Esophagus (tissue), 2 donors: ENCODE results near the gene PASK. TPM values are rescaled to one million over a fixed set of nuclear protein-coding genes. Genes with fewer than 3 reads are reported as not detected.

Source experiments
- H3K27ac ChIP-seq, 2 donors: one replicate each; pipeline ENCODE4 v1.5.1; 2013; ENCODE audit warnings: low read depth in 2 of 2, mild to moderate bottlenecking in 2 of 2, inconsistent platforms in 1 of 2, low read length in 1 of 2, moderate library complexity in 1 of 2
- H3K27me3 ChIP-seq, 2 donors: one replicate each; pipeline ENCODE4 v1.6.1; 2013; ENCODE audit warnings: low read length in 2 of 2, control low read depth in 1 of 2, mild to moderate bottlenecking in 1 of 2; ENCODE audit not compliant: insufficient read depth in 2 of 2, control insufficient read depth in 1 of 2
- H3K36me3 ChIP-seq, 2 donors: one replicate each; pipeline ENCODE4 v1.6.1; 2013; ENCODE audit warnings: low read length in 1 of 2; ENCODE audit not compliant: control insufficient read depth in 2 of 2, insufficient read depth in 2 of 2
- H3K4me1 ChIP-seq, 2 donors: one replicate each; pipeline ENCODE4 v1.6.1; 2013; ENCODE audit warnings: low read length in 1 of 2; ENCODE audit not compliant: control insufficient read depth in 2 of 2, insufficient read depth in 2 of 2
- H3K4me3 ChIP-seq, 2 donors: one replicate each; pipeline ENCODE4 v1.5.1; 2013; ENCODE audit warnings: low read length in 2 of 2, mild to moderate bottlenecking in 2 of 2, low read depth in 1 of 2, moderate library complexity in 1 of 2
- H3K9me3 ChIP-seq, 2 donors: one replicate each; pipeline ENCODE4 v1.6.1; 2013; ENCODE audit warnings: mild to moderate bottlenecking in 2 of 2, low read depth in 1 of 2, low read length in 1 of 2, moderate library complexity in 1 of 2; ENCODE audit not compliant: control insufficient read depth in 2 of 2, insufficient read depth in 1 of 2
- WGBS, 2 donors: extraction: QIAGEN DNeasy Blood & Tissue Kit; methylation state at CpG; one replicate each; pipeline ENCODE4 v1.1.7; 2013; 5-methylcytosine and 5-hydroxymethylcytosine counted together
- polyA plus RNA-seq, 2 donors: library from polyadenylated mRNA; stranded (reverse); fragments of 200-250 nt; gene quantifications; one replicate each; pipeline ENCODE4 v1.2.3, GENCODE V29; 2013
- donor health status: healthy with polysubstance abuse.
- donor health status: Bipolar disorder and iron deficiency.

Gene PASK
- polyA plus RNA-seq, 2 donors = 4.9 to 7.8 TPM

GRCh38 chr2:241189856-241190201 is 40.6 kb upstream of the PASK start:
- H3K4me1 ChIP-seq = peaks cover 0 to 8% of the 10 kb centered on the region in 2 donors
- 85% methylated on average over 15 of the region's 15 CpGs for WGBS, 2 donors

GRCh38 chr2:241189093-241189855 is 40.0 kb upstream of the PASK start:
- no peak overlapping the region for H3K4me3 ChIP-seq
- peaks cover 0 to 8% of the 10 kb centered on the region in 2 donors for H3K4me1 ChIP-seq
- WGBS, 2 donors = 88 to 91% methylated on average over 32 of the region's 32 CpGs
- H3K36me3 ChIP-seq = no peaks in the 10 kb centered on the region
- H3K27me3 ChIP-seq = no peaks in the 10 kb centered on the region
- no peak overlapping the region for H3K27ac ChIP-seq
- no peaks in the 10 kb centered on the region for H3K9me3 ChIP-seq

More at GRCh38 chr2:241189856-241190201, 40.6 kb upstream of the PASK start:
- no peaks in the 10 kb centered on the region for H3K9me3 ChIP-seq
- no peaks in the 10 kb centered on the region for H3K27me3 ChIP-seq
- no peak overlapping the region for H3K27ac ChIP-seq
- no peak overlapping the region for H3K4me3 ChIP-seq
- H3K36me3 ChIP-seq = no peaks in the 10 kb centered on the region

GRCh38 chr2:241188361-241189092 is 39.3 kb upstream of the PASK start, which contains the start of gene ANO7:
Gene ANO7 (plus strand): TSS chr2:241188677. CDS start chr2:241190064, 1,387 bp downstream.
- no peaks in the 10 kb centered on the region for H3K9me3 ChIP-seq
- no peaks in the 10 kb centered on the region for H3K27me3 ChIP-seq
- peaks cover 0 to 8% of the 10 kb centered on the region in 2 donors for H3K4me1 ChIP-seq
- H3K4me3 ChIP-seq = no peak within 1 kb of the TSS
- no peak within 1 kb of the TSS for H3K27ac ChIP-seq
- WGBS, 2 donors = 55 to 58% methylated on average over 21 of the region's 21 CpGs
- no peaks in the 10 kb centered on the region for H3K36me3 ChIP-seq

DNA sequence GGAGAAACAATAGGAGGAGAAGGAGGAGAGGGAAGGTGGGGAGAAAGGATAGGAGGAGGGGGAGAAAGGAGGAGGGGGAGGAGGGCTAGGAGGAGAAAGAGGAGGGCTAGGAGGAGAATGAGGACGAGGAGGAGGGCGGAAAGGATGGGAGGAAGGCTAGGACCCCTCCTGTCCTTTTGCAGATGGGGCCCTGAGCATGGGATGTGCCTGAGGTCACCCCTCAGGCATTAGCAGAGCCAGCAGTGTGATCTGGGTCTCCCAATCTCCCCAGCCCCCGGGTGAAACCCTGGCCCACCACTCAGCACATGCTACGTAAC is 38.6 kb upstream of the PASK start:
- no peaks in the 10 kb centered on the region for H3K9me3 ChIP-seq
- 53 to 60% methylated on average over 4 of the region's 4 CpGs for WGBS, 2 donors
- H3K27ac ChIP-seq = no peak overlapping the region
- no peak overlapping the region for H3K4me3 ChIP-seq
- no peaks in the 10 kb centered on the region for H3K27me3 ChIP-seq
- peaks cover 0 to 4% of the 10 kb centered on the region in 2 donors for H3K36me3 ChIP-seq
- H3K4me1 ChIP-seq = peaks cover 0 to 8% of the 10 kb centered on the region in 2 donors

- no peak overlapping the region for H3K4me3 ChIP-seq
- H3K36me3 ChIP-seq = peaks cover 0 to 9% of the 10 kb centered on the region in 2 donors
- no peaks in the 10 kb centered on the region for H3K27me3 ChIP-seq
- 55% methylated on average over 14 of the region's 14 CpGs for WGBS, 2 donors
- no peak overlapping the region for H3K27ac ChIP-seq
- no peaks in the 10 kb centered on the region for H3K9me3 ChIP-seq
- H3K4me1 ChIP-seq = peaks cover 0 to 8% of the 10 kb centered on the region in 2 donors
Observed at GRCh38 chr2:241187101-241187917, 38.0 kb upstream of the PASK start.

- Histone ChIP-seq H3K27me3 (no peaks in the 10 kb centered on the region), H3K9me3 (no peaks in the 10 kb centered on the region), H3K4me1 (peaks cover 0 to 8% of the 10 kb centered on the region in 2 donors), H3K36me3 (peaks cover 0 to 16% of the 10 kb centered on the region in 2 donors), H3K27ac (no peak overlapping the region), H3K4me3 (no peak overlapping the region)
- WGBS, 2 donors = 73 to 81% methylated on average over 7 to 11 of the region's 11 CpGs
Observed at GRCh38 chr2:241185961-241186360, 36.7 kb upstream of the PASK start.

DNA sequence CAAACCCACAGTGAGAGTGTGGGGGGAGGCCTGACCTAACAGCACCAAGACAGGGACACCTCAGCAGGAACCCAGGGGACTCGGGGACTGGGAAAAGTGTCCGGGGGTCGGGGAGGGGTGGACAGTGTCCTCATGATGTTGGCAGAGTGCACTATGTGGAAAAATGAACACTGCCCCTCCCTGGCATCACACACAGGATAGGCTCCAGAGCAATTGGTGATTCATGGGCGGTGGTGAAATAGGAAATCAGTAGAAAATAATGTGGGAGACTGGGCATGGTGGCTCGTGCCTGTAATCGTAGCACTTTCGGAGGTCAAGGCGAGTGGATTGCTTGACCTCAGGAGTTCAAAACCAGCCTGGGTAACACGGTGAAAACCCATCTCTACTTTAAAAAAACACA is 35.6 kb upstream of the PASK start:
- peaks cover 0 to 8% of the 10 kb centered on the region in 2 donors for H3K4me1 ChIP-seq
- H3K27me3 ChIP-seq = no peaks in the 10 kb centered on the region
- 73 to 78% methylated on average over 9 of the region's 9 CpGs for WGBS, 2 donors
- H3K27ac ChIP-seq = no peak overlapping the region
- no peak overlapping the region for H3K4me3 ChIP-seq
- H3K9me3 ChIP-seq = no peaks in the 10 kb centered on the region
- H3K36me3 ChIP-seq = peaks cover 0 to 18% of the 10 kb centered on the region in 2 donors

DNA sequence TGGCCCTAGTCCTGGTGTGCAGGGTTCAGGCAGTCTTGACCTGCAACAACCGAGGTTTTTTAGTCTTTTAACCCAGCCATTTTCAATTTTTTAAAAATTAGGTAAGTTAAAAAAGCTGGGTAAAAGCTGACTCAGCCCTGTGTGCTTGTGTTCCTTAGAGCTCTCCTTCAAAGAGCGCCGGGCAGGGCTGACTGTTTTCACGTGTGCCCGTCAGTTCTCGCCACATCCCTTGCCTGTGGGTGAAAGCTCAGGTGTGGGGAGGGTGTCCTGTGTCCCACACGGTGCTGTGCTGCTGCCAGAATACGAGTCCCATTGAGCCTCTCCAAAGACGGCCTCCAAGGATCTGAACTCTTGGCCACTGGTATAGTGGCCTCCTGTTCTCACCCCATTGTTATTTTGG is 33.9 kb upstream of the PASK start:
- Histone ChIP-seq H3K4me1 (peaks cover 0 to 3% of the 10 kb centered on the region in 2 donors), H3K27me3 (no peaks in the 10 kb centered on the region), H3K9me3 (no peaks in the 10 kb centered on the region), H3K4me3 (no peak overlapping the region), H3K36me3 (peaks cover 0 to 21% of the 10 kb centered on the region in 2 donors), H3K27ac (no peak overlapping the region)
- WGBS, 2 donors = 82 to 91% methylated on average over 9 of the region's 9 CpGs

- WGBS, 2 donors = 93 to 94% methylated on average over 28 of the region's 28 CpGs
- no peaks in the 10 kb centered on the region for H3K9me3 ChIP-seq
- H3K27me3 ChIP-seq = no peaks in the 10 kb centered on the region
- no peak overlapping the region for H3K4me3 ChIP-seq
- no peaks in the 10 kb centered on the region for H3K4me1 ChIP-seq
- H3K27ac ChIP-seq = no peak overlapping the region
- H3K36me3 ChIP-seq = peaks cover 0 to 25% of the 10 kb centered on the region in 2 donors
Observed at GRCh38 chr2:241182531-241183133, 33.4 kb upstream of the PASK start.
